HEK293 (cell line): ENCODE measurements around the gene SYTL1.

Source experiments
- AEBP2 ChIP-seq: fragments of 450-650 bp; formaldehyde crosslinking; IDR thresholded peaks from 2 replicates; pipeline ENCODE4 v1.5.1; 2016; ENCODE audit warnings: missing biosample characterization, missing genetic modification characterization, borderline replicate concordance
- CTCF ChIP-seq: fragments of 450-650 bp; formaldehyde crosslinking; IDR thresholded peaks from 2 replicates; pipeline ENCODE4 v1.5.1; 2016; ENCODE audit warnings: missing biosample characterization, missing genetic modification characterization
- GFI1B ChIP-seq: fragments of 450-650 bp; formaldehyde crosslinking; IDR thresholded peaks from 2 replicates; pipeline ENCODE4 v1.5.1; 2016; ENCODE audit warnings: missing biosample characterization, missing genetic modification characterization
- HIC1 ChIP-seq: fragments of 450-650 bp; formaldehyde crosslinking; IDR thresholded peaks from 2 replicates; pipeline ENCODE4 v1.5.1; 2016; ENCODE audit warnings: missing biosample characterization, missing genetic modification characterization
- OSR2 ChIP-seq: fragments of 450-650 bp; formaldehyde crosslinking; IDR thresholded peaks from 2 replicates; pipeline ENCODE4 v1.5.1; 2016; ENCODE audit warnings: missing biosample characterization, missing genetic modification characterization
- REPIN1 ChIP-seq: fragments of 450-650 bp; formaldehyde crosslinking; IDR thresholded peaks from 2 replicates; pipeline ENCODE4 v1.5.1; 2017; ENCODE audit warnings: missing biosample characterization, missing genetic modification characterization, low read depth
- SP3 ChIP-seq: fragments of 450-650 bp; formaldehyde crosslinking; IDR thresholded peaks from 2 replicates; pipeline ENCODE4 v1.5.1; 2016; ENCODE audit warnings: missing biosample characterization, missing genetic modification characterization
- TSHZ1 ChIP-seq: fragments of 450-650 bp; formaldehyde crosslinking; IDR thresholded peaks from 2 replicates; pipeline ENCODE4 v1.5.1; 2016; ENCODE audit warnings: missing biosample characterization, missing genetic modification characterization, borderline replicate concordance
- ZBTB11 ChIP-seq: fragments of 450-650 bp; formaldehyde crosslinking; conservative IDR thresholded peaks from 2 replicates; pipeline ENCODE4 v1.5.1; 2016; ENCODE audit warnings: low read depth, missing biosample characterization, missing genetic modification characterization
- ZBTB8A ChIP-seq: fragments of 450-650 bp; formaldehyde crosslinking; IDR thresholded peaks from 2 replicates; pipeline ENCODE4 v1.5.1; 2016; ENCODE audit warnings: missing biosample characterization, missing genetic modification characterization
- ZEB2 ChIP-seq: fragments of 450-650 bp; formaldehyde crosslinking; IDR thresholded peaks from 2 replicates; pipeline ENCODE4 v1.5.1; 2016; ENCODE audit warnings: missing biosample characterization, missing genetic modification characterization
- ZFP37 ChIP-seq: fragments of 450-650 bp; formaldehyde crosslinking; IDR thresholded peaks from 2 replicates; pipeline ENCODE4 v1.5.1; 2016; ENCODE audit warnings: missing biosample characterization, missing genetic modification characterization
- ZNF10 ChIP-seq: fragments of 450-650 bp; formaldehyde crosslinking; IDR thresholded peaks from 2 replicates; pipeline ENCODE4 v1.5.1; 2017; ENCODE audit warnings: missing biosample characterization, missing genetic modification characterization
- ZNF2 ChIP-seq: fragments of 450-650 bp; formaldehyde crosslinking; IDR thresholded peaks from 2 replicates; pipeline ENCODE4 v1.5.1; 2016; ENCODE audit warnings: missing biosample characterization, missing genetic modification characterization
- ZNF23 ChIP-seq: fragments of 450-650 bp; formaldehyde crosslinking; IDR thresholded peaks from 2 replicates; pipeline ENCODE4 v1.5.1; 2016; ENCODE audit warnings: missing biosample characterization, missing genetic modification characterization, borderline replicate concordance
- ZNF37A ChIP-seq: fragments of 450-650 bp; IDR thresholded peaks from 2 replicates; pipeline ENCODE4 v1.5.1; 2018; ENCODE audit warnings: missing biosample characterization, missing genetic modification characterization
- ZNF426 ChIP-seq: fragments of 450-650 bp; formaldehyde crosslinking; IDR thresholded peaks from 2 replicates; pipeline ENCODE4 v1.5.1; 2017; ENCODE audit warnings: missing biosample characterization, missing genetic modification characterization, mild to moderate bottlenecking, inconsistent platforms, moderate library complexity
- ZNF473 ChIP-seq: fragments of 450-650 bp; formaldehyde crosslinking; IDR thresholded peaks from 2 replicates; pipeline ENCODE4 v1.5.1; 2017; ENCODE audit warnings: missing biosample characterization, missing genetic modification characterization
- ZNF529 ChIP-seq: fragments of 450-650 bp; formaldehyde crosslinking; IDR thresholded peaks from 2 replicates; pipeline ENCODE4 v1.5.1; 2017; ENCODE audit warnings: missing genetic modification characterization, missing biosample characterization; ENCODE audit not compliant: insufficient replicate concordance
- ZNF571 ChIP-seq: fragments of 450-650 bp; formaldehyde crosslinking; IDR thresholded peaks from 2 replicates; pipeline ENCODE4 v1.5.0; 2017; ENCODE audit warnings: missing biosample characterization, missing genetic modification characterization
- ZNF670 ChIP-seq: fragments of 450-650 bp; formaldehyde crosslinking; IDR thresholded peaks from 2 replicates; pipeline ENCODE4 v1.5.1; 2016; ENCODE audit warnings: missing biosample characterization, missing genetic modification characterization, low read depth
- ZSCAN4 ChIP-seq: fragments of 450-650 bp; formaldehyde crosslinking; IDR thresholded peaks from 2 replicates; pipeline ENCODE4 v1.5.1; 2017; ENCODE audit warnings: missing biosample characterization, missing genetic modification characterization
- ZSCAN5A ChIP-seq: fragments of 450-650 bp; formaldehyde crosslinking; IDR thresholded peaks from 2 replicates; pipeline ENCODE4 v1.5.1; 2016; ENCODE audit warnings: missing biosample characterization, missing genetic modification characterization

SYTL1 gene

GRCh38 chr1:27321813-27322568 is 19.8 kb upstream of the SYTL1 start, which contains the start of gene TMEM222 (continued):
- TF ChIP-seq ZSCAN4 (tag by site-specific recombination) (peak; percentile 67), ZNF23 (tag by site-specific recombination) (no peak), SP3 (tag by site-specific recombination) (peak; percentile 94), OSR2 (tag by site-specific recombination) (peak; percentile 42; the same call in 1 of the 2 replicates), ZNF10 (tag by site-specific recombination) (0 out of 2 replicates have a peak, but pooled peaks have one; percentile 44), ZFP37 (tag by site-specific recombination) (peak; percentile 99), AEBP2 (tag by site-specific recombination) (no peak), REPIN1 (peak; percentile 95), ZNF571 (tag by site-specific recombination) (no peak), ZEB2 (peak; percentile 97), HIC1 (tag by site-specific recombination) (0 out of 2 replicates have a peak, but pooled peaks have one; percentile 82), ZNF37A (tag by site-specific recombination) (0 out of 2 replicates have a peak, but pooled peaks have one; percentile 50), ZBTB8A (tag by site-specific recombination) (peak; percentile 84), ZNF670 (tag by site-specific recombination) (no peak), ZSCAN5A (tag by site-specific recombination) (peak; percentile 98), ZNF473 (no peak), ZBTB11 (tag by site-specific recombination) (peak; percentile 100), ZNF2 (peak; percentile 96), CTCF (tag by site-specific recombination) (peak; percentile 61), TSHZ1 (tag by site-specific recombination) (peak; percentile 65; the same call in 1 of the 2 replicates), ZNF426 (tag by site-specific recombination) (no peak), ZNF529 (tag by site-specific recombination) (no peak), GFI1B (tag by site-specific recombination) (0 out of 2 replicates have a peak, but pooled peaks have one; percentile 7)
